H9 (cell line): ENCODE data around the gene BYSL. TPM values are rescaled to one million over a fixed set of nuclear protein-coding genes. Genes with fewer than 3 reads are reported as not detected.

Source experiments
- DNase-seq: peaks from one replicate; pipeline ENCODE4 v3.0.0-alpha.2; 2017
- H2AFZ ChIP-seq: one replicate; pipeline ENCODE4 v1.6.1; 2013; ENCODE audit warnings: mild to moderate bottlenecking, low read length, control low read depth, moderate library complexity
- H2AK5ac ChIP-seq: 2 replicates; pipeline ENCODE4 v1.6.1; 2013; ENCODE audit warnings: low read length, control low read depth, mixed read lengths; ENCODE audit not compliant: insufficient read length
- H2BK120ac ChIP-seq: one replicate; pipeline ENCODE4 v1.6.1; 2013; ENCODE audit warnings: low read depth, mild to moderate bottlenecking, low read length, control low read depth, inconsistent platforms; ENCODE audit not compliant: poor library complexity, severe bottlenecking
- H2BK12ac ChIP-seq: 2 replicates; pipeline ENCODE4 v1.6.1; 2013; ENCODE audit warnings: low read length, control low read depth, mixed read lengths, low read depth; ENCODE audit not compliant: insufficient read length
- H2BK15ac ChIP-seq: 2 replicates; pipeline ENCODE4 v1.6.1; 2013; ENCODE audit warnings: low read depth, low read length, control low read depth
- H2BK20ac ChIP-seq: one replicate; pipeline ENCODE4 v1.6.1; 2013; ENCODE audit warnings: low read depth, mild to moderate bottlenecking, low read length, control low read depth, inconsistent platforms; ENCODE audit not compliant: poor library complexity, severe bottlenecking
- H2BK5ac ChIP-seq: 2 replicates; pipeline ENCODE4 v1.6.1; 2013; ENCODE audit warnings: low read length, control low read depth, mixed read lengths; ENCODE audit not compliant: insufficient read length
- H3K14ac ChIP-seq: 2 replicates; pipeline ENCODE4 v1.6.1; 2013; ENCODE audit warnings: low read length, control low read depth; ENCODE audit not compliant: insufficient read depth
- H3K18ac ChIP-seq: 2 replicates; pipeline ENCODE4 v1.6.1; 2013; ENCODE audit warnings: low read depth, mild to moderate bottlenecking, mixed read lengths, low read length, control low read depth; ENCODE audit not compliant: insufficient read length
- H3K23ac ChIP-seq: 2 replicates; pipeline ENCODE4 v1.6.1; 2013; ENCODE audit warnings: low read length, control low read depth, mixed read lengths, low read depth; ENCODE audit not compliant: insufficient read length
- H3K23me2 ChIP-seq: 2 replicates; pipeline ENCODE4 v1.6.1; 2013; ENCODE audit warnings: low read depth, mild to moderate bottlenecking, mixed read lengths, low read length, control low read depth; ENCODE audit not compliant: insufficient read length, poor library complexity, severe bottlenecking
- H3K27ac ChIP-seq: 2 replicates; pipeline ENCODE4 v1.5.1; 2013; ENCODE audit warnings: low read length, control low read depth, mixed read lengths, low read depth; ENCODE audit not compliant: insufficient read length
- H3K27me3 ChIP-seq: 2 replicates; pipeline ENCODE4 v1.6.1; 2013; ENCODE audit warnings: low read length, control low read depth, inconsistent platforms; ENCODE audit not compliant: insufficient read depth
- H3K4ac ChIP-seq: 2 replicates; pipeline ENCODE4 v1.6.1; 2013; ENCODE audit warnings: low read depth, mild to moderate bottlenecking, control low read depth, inconsistent platforms, low read length, moderate library complexity
- H3K4me1 ChIP-seq: 2 replicates; pipeline ENCODE4 v1.6.1; 2013; ENCODE audit warnings: low read length, control low read depth, inconsistent platforms; ENCODE audit not compliant: insufficient read depth
- H3K4me2 ChIP-seq: 2 replicates; pipeline ENCODE4 v1.6.1; 2013; ENCODE audit warnings: low read length, control low read depth, mixed read lengths; ENCODE audit not compliant: insufficient read length, insufficient read depth
- H3K56ac ChIP-seq: 2 replicates; pipeline ENCODE4 v1.6.1; 2013; ENCODE audit warnings: low read depth, mild to moderate bottlenecking, mixed read lengths, low read length, control low read depth; ENCODE audit not compliant: insufficient read length
- H3K79me1 ChIP-seq: 2 replicates; pipeline ENCODE4 v1.6.1; 2013; ENCODE audit warnings: low read depth, mild to moderate bottlenecking, moderate library complexity, low read length, control low read depth, inconsistent platforms; ENCODE audit not compliant: insufficient read depth, poor library complexity, severe bottlenecking
- H3K79me2 ChIP-seq: 2 replicates; pipeline ENCODE4 v1.6.1; 2013; ENCODE audit warnings: low read length, control low read depth, inconsistent platforms; ENCODE audit not compliant: insufficient read depth
- H3K9ac ChIP-seq: 2 replicates; pipeline ENCODE4 v1.6.1; 2013; ENCODE audit warnings: low read length, control low read depth, mixed read lengths; ENCODE audit not compliant: insufficient read length; ENCODE audit errors: extremely low read depth
- H3K9me3 ChIP-seq: one replicate; pipeline ENCODE4 v1.6.1; 2013; ENCODE audit warnings: low read depth, low read length, inconsistent platforms; ENCODE audit not compliant: control insufficient read depth
- H3T11ph ChIP-seq: one replicate; pipeline ENCODE4 v1.6.1; 2013; ENCODE audit warnings: mild to moderate bottlenecking, low read length, control low read depth, inconsistent platforms
- H4K20me1 ChIP-seq: one replicate; pipeline ENCODE4 v1.6.1; 2013; ENCODE audit not compliant: control insufficient read depth, insufficient read length, insufficient read depth
- H4K5ac ChIP-seq: 2 replicates; pipeline ENCODE4 v1.6.1; 2013; ENCODE audit warnings: low read depth, mild to moderate bottlenecking, mixed read lengths, low read length, control low read depth; ENCODE audit not compliant: insufficient read length
- H4K8ac ChIP-seq: replicated peaks from 2 replicates; pipeline ENCODE4 v1.6.1; 2013; ENCODE audit warnings: low read length, control low read depth, mixed read lengths, low read depth; ENCODE audit not compliant: insufficient read length
- H4K91ac ChIP-seq: 2 replicates; pipeline ENCODE4 v1.6.1; 2013; ENCODE audit warnings: low read depth, mild to moderate bottlenecking, moderate library complexity, mixed read lengths, low read length, control low read depth; ENCODE audit not compliant: insufficient read length
- H3K27ac Mint-ChIP-seq, 3 experiments: 2 replicates in 2 of 3; 3 replicates in 1 of 3; pipeline ENCODE4 v1.8.0; 2020 to 2021; ENCODE audit warnings: mixed read lengths in 3 of 3, mild to moderate bottlenecking in 1 of 3, moderate library complexity in 1 of 3
- H3K27me3 Mint-ChIP-seq: 2 replicates; pipeline ENCODE4 v1.8.0; 2021; ENCODE audit warnings: low read depth, mild to moderate bottlenecking, moderate library complexity, mixed read lengths
- H3K36me3 Mint-ChIP-seq, 3 experiments: 2 replicates in 2 of 3; 3 replicates in 1 of 3; pipeline ENCODE4 v1.8.0; 2020 to 2021; ENCODE audit warnings: low read depth in 3 of 3, mixed read lengths in 3 of 3; ENCODE audit not compliant: insufficient read depth in 1 of 3
- H3K4me1 Mint-ChIP-seq, 2 experiments: 2 replicates each; pipeline ENCODE4 v1.8.0; 2020; ENCODE audit warnings: mixed read lengths in 2 of 2
- H3K4me3 Mint-ChIP-seq, 2 experiments: 2 replicates in 1 of 2; 3 replicates in 1 of 2; pipeline ENCODE4 v1.8.0; 2020 to 2021; ENCODE audit warnings: mild to moderate bottlenecking in 2 of 2, mixed read lengths in 2 of 2, moderate library complexity in 1 of 2
- H3K9me3 Mint-ChIP-seq, 2 experiments: 2 replicates in 1 of 2; 3 replicates in 1 of 2; pipeline ENCODE4 v1.8.0; 2020; ENCODE audit warnings: mild to moderate bottlenecking in 2 of 2, mixed read lengths in 2 of 2, moderate library complexity in 1 of 2
- CTCF ChIP-seq: fragments of 200-600 bp; sonication (generic); conservative IDR thresholded peaks from 3 replicates; pipeline ENCODE4 v1.8.0; 2021; ENCODE audit warnings: antibody characterized with exemption, mild to moderate bottlenecking
- WGBS: extraction: QIAGEN DNeasy Blood & Tissue Kit; methylation state at CpG from one replicate; pipeline ENCODE4 v1.1.7; 2013; ENCODE audit warnings: missing lambda C conversion rate, low lambda C conversion rate, mixed read lengths; ENCODE audit not compliant: insufficient read length; ENCODE audit errors: extremely low coverage; 5-methylcytosine and 5-hydroxymethylcytosine counted together
- total RNA-seq: library from RNA; stranded (reverse); gene quantifications from 2 replicates; pipeline ENCODE4 v1.2.1, GENCODE V29; 2021

Gene BYSL
- total RNA-seq, 1 experiment from 2014 or later = 71.1 TPM

GRCh38 chr6:41936073-41936837 is 15.0 kb downstream of the BYSL start:
- no peak overlapping the region for H2AFZ ChIP-seq
- H3K79me2 ChIP-seq = no peaks in the 10 kb centered on the region
- H4K8ac ChIP-seq = no peak overlapping the region
- H3K18ac ChIP-seq = no peak overlapping the region
- Mint-ChIP-seq H3K9me3 (no peaks in the 10 kb centered on the region), H3K36me3 (peaks cover 23 to 56% (median 39%) of the 10 kb centered on the region in 3 experiments), H3K4me1 (peaks cover 26 to 33% of the 10 kb centered on the region in 2 experiments), H3K27me3 (peaks cover 5% of the 10 kb centered on the region), H3K27ac (peak overlapping the region; percentile 41 to 94 (median 94); a peak in 5 of 7 replicates), H3K4me3 (no peak overlapping the region)
- no peak overlapping the region for H4K5ac ChIP-seq
- no peak overlapping the region for H2BK15ac ChIP-seq
- no peak overlapping the region for H3K14ac ChIP-seq
- no peak overlapping the region for H3K23ac ChIP-seq
- no peak overlapping the region for H2BK12ac ChIP-seq
- peak; percentile 79 for DNase-seq
- TF ChIP-seq CTCF = peak; percentile 81
- H3K56ac ChIP-seq = no peak overlapping the region
- no peak overlapping the region for H3K4me2 ChIP-seq
- no CpG with 5 or more reads among the region's 10 CpGs for WGBS
- peaks cover 3% of the 10 kb centered on the region for H4K20me1 ChIP-seq
- H3K27ac ChIP-seq = no peak overlapping the region
- H3K4ac ChIP-seq = no peak overlapping the region
- H2BK5ac ChIP-seq = no peak overlapping the region
- peaks cover 7% of the 10 kb centered on the region for H3K23me2 ChIP-seq
- H4K91ac ChIP-seq = no peak overlapping the region
- peaks cover 12% of the 10 kb centered on the region; the same call in 1 of the 2 replicates for H3K4me1 ChIP-seq
- no peaks in the 10 kb centered on the region for H3K9me3 ChIP-seq
- no peak overlapping the region for H2BK120ac ChIP-seq
- no peak overlapping the region for H3K9ac ChIP-seq
- no peaks in the 10 kb centered on the region for H3K79me1 ChIP-seq
- H2BK20ac ChIP-seq = no peak overlapping the region
- H3K27me3 ChIP-seq = no peaks in the 10 kb centered on the region
- H3T11ph ChIP-seq = no peak overlapping the region
- H2AK5ac ChIP-seq = no peak overlapping the region
